HG03139 (cell line): ENCODE measurements around the gene OR2G6.
A peak's percentile ranks its signal among the peaks of the same experiment; 100 is the strongest.
"Not testable (repeated sequence)": the region's sequence is repeated elsewhere in the genome, so short reads cannot be mapped to it uniquely, and the experiment has no call there.

Experiments used
- ATAC-seq: cut with Tn5 transposase; IDR thresholded peaks from one replicate; pipeline ENCODE4 v1.9.1; 2021; ENCODE audit not compliant: unreplicated experiment

Gene OR2G6

GRCh38 chr1:248507773-248508172, at the start of gene OR2G6:
Gene OR2G6, plus strand, starts transcription at chr1:248508073. Its CDS starts 13,574 bp downstream, at chr1:248521647.
- not testable (repeated sequence) for ATAC-seq

- not testable (repeated sequence) for ATAC-seq
Measured at GRCh38 chr1:248459117-248459516, 48.8 kb upstream of the OR2G6 start.

- no peak for ATAC-seq
Measured at GRCh38 chr1:248471154-248471553, 36.7 kb upstream of the OR2G6 start.

- not testable (repeated sequence) for ATAC-seq
Measured at GRCh38 chr1:248472111-248472510, 35.8 kb upstream of the OR2G6 start.

GRCh38 chr1:248473051-248473450, 34.8 kb upstream of the OR2G6 start, which contains the start of gene OR2T3:
Gene OR2T3, plus strand, starts transcription at chr1:248473351. Its CDS starts 0 bp downstream, at chr1:248473351.
- not testable (repeated sequence) for ATAC-seq

- ATAC-seq, result peak; percentile 61
Measured at GRCh38 chr1:248475660-248476059, 32.2 kb upstream of the OR2G6 start.

GRCh38 chr1:248481686-248482579, 25.9 kb upstream of the OR2G6 start:
- ATAC-seq, result peak; percentile 79

GRCh38 chr1:248488289-248488688, 19.6 kb upstream of the OR2G6 start, which contains the start of gene OR2T5:
Gene OR2T5, plus strand, starts transcription at chr1:248488589. Its CDS starts 0 bp downstream, at chr1:248488589.
- not testable (repeated sequence) for ATAC-seq

GRCh38 chr1:248496661-248497060, 11.2 kb upstream of the OR2G6 start:
- not testable (repeated sequence) for ATAC-seq

- not testable (repeated sequence) for ATAC-seq
Measured at GRCh38 chr1:248500305-248501035, 7.4 kb upstream of the OR2G6 start.

GRCh38 chr1:248510217-248510616, 2.3 kb downstream of the OR2G6 start:
- not testable (repeated sequence) for ATAC-seq

- ATAC-seq, result no peak
Measured at GRCh38 chr1:248521856-248522255, 14.0 kb downstream of the OR2G6 start.

- ATAC-seq, result not testable (repeated sequence)
Measured at GRCh38 chr1:248537449-248537848, 29.6 kb downstream of the OR2G6 start.

- not testable (repeated sequence) for ATAC-seq
Measured at GRCh38 chr1:248547383-248547782, 39.5 kb downstream of the OR2G6 start.

GRCh38 chr1:248551027-248551426, 43.2 kb downstream of the OR2G6 start:
- ATAC-seq, result not testable (repeated sequence)

GRCh38 chr1:248562672-248563071, 54.8 kb downstream of the OR2G6 start, which contains the start of gene OR2T29:
Gene OR2T29, minus strand, starts transcription at chr1:248562772. Its CDS starts 3,281 bp downstream, at chr1:248559491.
- not testable (repeated sequence) for ATAC-seq

- peak; percentile 55 for ATAC-seq
Measured at GRCh38 chr1:248565530-248566373, 57.9 kb downstream of the OR2G6 start.

GRCh38 chr1:248569049-248569448, 61.2 kb downstream of the OR2G6 start:
- ATAC-seq, result not testable (repeated sequence)

GRCh38 chr1:248570811-248571210, 62.9 kb downstream of the OR2G6 start:
- not testable (repeated sequence) for ATAC-seq

GRCh38 chr1:248572049-248572448, 64.2 kb downstream of the OR2G6 start:
- ATAC-seq, result peak; percentile 91
